GM12891 (cell line): ENCODE results near the gene WFDC8.

ENCODE experiments used
- PAX5 ChIP-seq: IDR thresholded peaks from 2 replicates; pipeline ENCODE4 v1.6.1; 2011; ENCODE audit warnings: low read length, moderate library complexity, mild to moderate bottlenecking; ENCODE audit not compliant: insufficient read depth, severe bottlenecking
- POLR2A ChIP-seq: IDR thresholded peaks from 2 replicates; pipeline ENCODE4 v1.6.1; 2011; ENCODE audit warnings: low read depth, low read length, control low read depth
- POLR2AphosphoS5 ChIP-seq: IDR thresholded peaks from 2 replicates; pipeline ENCODE4 v1.6.1; 2011; ENCODE audit warnings: low read depth, low read length, control low read depth
- POU2F2 ChIP-seq: IDR thresholded peaks from 2 replicates; pipeline ENCODE4 v1.6.1; 2011; ENCODE audit warnings: low read depth, mild to moderate bottlenecking, control low read depth, low read length, moderate library complexity
- SPI1 ChIP-seq: IDR thresholded peaks from 2 replicates; pipeline ENCODE4 v1.6.1; 2011; ENCODE audit warnings: low read depth, low read length, control low read depth
- TAF1 ChIP-seq: IDR thresholded peaks from 2 replicates; pipeline ENCODE4 v1.6.1; 2011; ENCODE audit warnings: low read depth, low read length, control low read depth

DNA sequence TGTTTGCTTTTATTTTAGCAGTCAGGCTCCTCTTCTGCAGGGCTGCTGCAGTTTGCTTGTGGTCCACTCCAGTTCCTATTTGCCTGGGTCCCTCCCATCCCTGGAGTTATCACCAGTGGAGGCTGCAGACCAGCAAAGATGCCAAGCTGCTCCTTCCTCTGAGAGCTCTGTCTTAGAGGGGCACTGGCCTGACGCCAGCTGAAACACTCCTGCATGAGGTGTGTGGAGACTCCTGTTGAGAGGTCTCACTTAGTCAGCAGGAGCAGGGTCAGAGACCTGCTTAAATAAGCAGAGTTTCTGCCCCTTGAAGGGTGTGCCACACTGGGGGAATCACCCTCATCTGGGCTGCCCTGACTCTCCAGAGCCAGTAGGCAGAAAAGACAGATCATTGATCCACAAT lies 16.2 kb upstream of the WFDC8 start:
- no peak for TF ChIP-seq POLR2A
- TF ChIP-seq SPI1, result no peak
- no peak for TF ChIP-seq POLR2AphosphoS5
- no peak for TF ChIP-seq TAF1
- TF ChIP-seq PAX5, result no peak
- TF ChIP-seq POU2F2, result no peak
